ENCODE data around the gene SEMG1. TPM values are rescaled to one million over a fixed set of nuclear protein-coding genes. Genes with fewer than 3 reads are reported as not detected.
A peak's percentile ranks its signal among the peaks of the same experiment; 100 is the strongest.

The SEMG1 gene
- not detected for total RNA-seq
- not detected for polyA plus RNA-seq

- H3K27ac ChIP-seq (ENCODE audit: low read depth, low read length) = no peak within 1 kb of the TSS
- Mint-ChIP-seq H3K4me1 (no peaks in the 10 kb centered on the region), H3K4me3 (no peak within 1 kb of the TSS), H3K27me3 (peaks cover 23 to 56% of the 10 kb centered on the region in 2 donors), H3K9me3 (peaks cover 2 to 13% (median 6%) of the 10 kb centered on the region in 5 donors), H3K27ac (no peak within 1 kb of the TSS), H3K36me3 (no peaks in the 10 kb centered on the region)
- no peaks in the 10 kb centered on the region for H3K36me3 ChIP-seq (ENCODE audit: insufficient read depth, low read length)
- H3K4me1 ChIP-seq (ENCODE audit: insufficient read depth, low read length) = no peaks in the 10 kb centered on the region
- peaks cover 5% of the 10 kb centered on the region for H3K27me3 ChIP-seq (ENCODE audit: insufficient read depth, low read length, poor library complexity, severe bottlenecking)
- no peak for DNase-seq
- CTCF ChIA-PET = no interaction called here
- no peaks in the 10 kb centered on the region for H3K9me3 ChIP-seq (ENCODE audit: low read length)
- no peak within 1 kb of the TSS for H3K4me3 ChIP-seq (ENCODE audit: low read length)
- POLR2A ChIA-PET = no interaction called here
Measured at GRCh38 chr20:45206725-45207124, at the start of gene SEMG1. SEMG1 (plus strand) TSS chr20:45207033; CDS start chr20:45207054, 21 bp downstream.

- POLR2A ChIA-PET = no interaction called here
- no peaks in the 10 kb centered on the region for H3K36me3 ChIP-seq (ENCODE audit: insufficient read depth, low read length)
- H3K9me3 ChIP-seq (ENCODE audit: low read length) = no peaks in the 10 kb centered on the region
- Mint-ChIP-seq H3K4me3 (no peak overlapping the region), H3K9me3 (peaks cover 22 to 47% (median 38%) of the 10 kb centered on the region in 5 donors), H3K27me3 (peaks cover 19 to 79% of the 10 kb centered on the region in 2 donors), H3K27ac (no peak overlapping the region), H3K36me3 (peaks cover 0 to 33% (median 2%) of the 10 kb centered on the region in 3 donors), H3K4me1 (no peaks in the 10 kb centered on the region)
- DNase-seq = no peak
- H3K27ac ChIP-seq (ENCODE audit: low read depth, low read length) = no peak overlapping the region
- H3K4me3 ChIP-seq (ENCODE audit: low read length) = no peak overlapping the region
- H3K4me1 ChIP-seq (ENCODE audit: insufficient read depth, low read length) = no peaks in the 10 kb centered on the region
- H3K27me3 ChIP-seq (ENCODE audit: insufficient read depth, low read length, poor library complexity, severe bottlenecking) = no peaks in the 10 kb centered on the region
- CTCF ChIA-PET = no interaction called here
Measured at GRCh38 chr20:45157962-45158361, 48.9 kb upstream of the SEMG1 start.

DNA sequence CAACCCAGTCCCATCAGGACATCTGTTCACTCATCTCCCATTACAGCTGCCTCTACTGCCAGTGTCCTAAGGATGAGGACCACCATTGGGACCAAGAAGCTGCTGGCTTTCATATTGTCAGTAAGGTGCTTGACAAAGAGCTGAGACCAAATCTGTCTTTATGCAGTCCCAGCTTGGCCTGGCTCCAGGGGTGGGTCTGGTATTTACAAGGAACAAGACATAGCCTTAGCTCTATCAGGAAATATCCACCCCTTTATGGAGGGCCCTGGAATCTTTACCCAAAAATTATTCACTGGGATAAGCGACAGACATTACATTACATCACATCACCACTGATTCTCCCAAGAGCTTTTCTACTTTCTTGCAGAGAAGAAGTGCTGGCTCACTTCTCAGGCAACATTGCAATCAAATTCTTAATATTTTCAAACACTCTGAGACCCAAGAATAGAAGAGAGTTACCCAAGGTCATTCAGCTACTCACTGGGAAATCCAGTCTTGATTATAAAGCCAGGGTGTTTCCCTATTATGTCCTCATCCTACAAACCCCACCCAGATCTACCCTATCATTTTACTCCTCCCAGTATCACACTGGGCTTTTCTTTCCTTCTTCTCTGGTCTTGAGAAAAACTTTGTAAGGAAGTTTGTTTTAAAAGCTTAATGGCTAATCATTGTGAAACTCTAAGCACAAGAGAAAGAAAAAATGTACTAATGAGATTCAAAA, 43.6 kb upstream of the SEMG1 start:
- H3K27me3 Mint-ChIP-seq = peaks cover 47 to 83% of the 10 kb centered on the region in 2 donors
- Histone ChIP-seq H3K27me3 (ENCODE audit: insufficient read depth, low read length, poor library complexity, severe bottlenecking) (no peaks in the 10 kb centered on the region), H3K4me1 (ENCODE audit: insufficient read depth, low read length) (no peaks in the 10 kb centered on the region), H3K4me3 (ENCODE audit: low read length) (no peak overlapping the region), H3K27ac (ENCODE audit: low read depth, low read length) (no peak overlapping the region), H3K36me3 (ENCODE audit: insufficient read depth, low read length) (no peaks in the 10 kb centered on the region), H3K9me3 (ENCODE audit: low read length) (no peaks in the 10 kb centered on the region)
- CTCF ChIA-PET = no interaction called here
- no peaks in the 10 kb centered on the region for H3K4me1 Mint-ChIP-seq
- POLR2A ChIA-PET = no interaction called here
- H3K9me3 Mint-ChIP-seq = peaks cover 34 to 62% (median 46%) of the 10 kb centered on the region in 5 donors
- H3K27ac Mint-ChIP-seq = no peak overlapping the region
- H3K4me3 Mint-ChIP-seq = no peak overlapping the region
- peaks cover 0 to 35% (median 2%) of the 10 kb centered on the region in 3 donors for H3K36me3 Mint-ChIP-seq
- DNase-seq = no peak

DNA sequence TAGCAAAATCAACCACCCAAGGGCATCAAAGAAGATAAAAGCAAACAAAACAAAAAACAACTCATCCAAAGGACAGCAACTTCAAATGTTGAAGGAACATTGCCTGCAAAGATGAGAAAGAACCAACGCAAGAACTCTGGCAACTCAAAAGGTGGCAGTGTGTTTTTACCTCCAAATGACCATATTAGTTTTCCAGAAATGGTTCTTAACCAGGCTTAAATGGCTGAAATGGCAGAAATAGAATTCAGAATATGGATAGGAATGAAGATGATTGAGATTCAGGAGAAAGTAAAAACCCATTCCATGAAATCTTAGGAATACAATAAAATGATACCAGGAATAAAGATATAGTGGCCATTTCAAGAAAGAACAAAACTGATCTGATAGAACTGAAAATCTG, 41.9 kb upstream of the SEMG1 start:
- Mint-ChIP-seq H3K27me3 (peaks cover 47 to 78% of the 10 kb centered on the region in 2 donors), H3K9me3 (peaks cover 26 to 50% (median 34%) of the 10 kb centered on the region in 5 donors), H3K36me3 (peaks cover 0 to 27% (median 0%) of the 10 kb centered on the region in 3 donors), H3K27ac (no peak overlapping the region), H3K4me3 (no peak overlapping the region), H3K4me1 (no peaks in the 10 kb centered on the region)
- Histone ChIP-seq H3K4me3 (ENCODE audit: low read length) (no peak overlapping the region), H3K9me3 (ENCODE audit: low read length) (no peaks in the 10 kb centered on the region), H3K27me3 (ENCODE audit: insufficient read depth, low read length, poor library complexity, severe bottlenecking) (no peaks in the 10 kb centered on the region), H3K4me1 (ENCODE audit: insufficient read depth, low read length) (no peaks in the 10 kb centered on the region), H3K36me3 (ENCODE audit: insufficient read depth, low read length) (no peaks in the 10 kb centered on the region), H3K27ac (ENCODE audit: low read depth, low read length) (no peak overlapping the region)
- POLR2A ChIA-PET = no interaction called here
- CTCF ChIA-PET = no interaction called here
- no peak for DNase-seq

DNA sequence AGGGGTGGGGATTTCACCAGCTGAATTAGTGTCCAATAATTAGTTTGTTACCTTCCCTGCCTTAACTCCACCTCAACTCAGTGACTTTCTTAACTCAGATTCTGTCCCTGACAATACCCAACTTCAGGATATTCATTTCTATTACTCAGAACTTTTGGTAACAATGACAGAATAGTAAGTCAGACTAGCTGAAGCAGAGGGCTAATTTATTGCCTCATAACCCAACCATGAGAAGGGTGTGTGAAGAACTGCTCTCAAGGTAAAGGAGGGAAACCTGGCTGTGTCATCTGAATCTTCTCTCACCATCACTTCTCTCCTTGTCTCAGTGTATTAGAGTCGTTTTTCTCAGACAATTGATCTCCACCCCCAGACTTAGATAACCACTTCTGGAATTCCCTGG, 33.3 kb upstream of the SEMG1 start:
- Mint-ChIP-seq H3K4me1 (no peaks in the 10 kb centered on the region), H3K4me3 (no peak overlapping the region), H3K27ac (no peak overlapping the region), H3K9me3 (peaks cover 0 to 2% (median 0%) of the 10 kb centered on the region in 5 donors), H3K27me3 (peaks cover 8 to 43% of the 10 kb centered on the region in 2 donors), H3K36me3 (no peaks in the 10 kb centered on the region)
- DNase-seq = no peak
- Histone ChIP-seq H3K27ac (ENCODE audit: low read depth, low read length) (no peak overlapping the region), H3K36me3 (ENCODE audit: insufficient read depth, low read length) (no peaks in the 10 kb centered on the region), H3K4me3 (ENCODE audit: low read length) (no peak overlapping the region), H3K9me3 (ENCODE audit: low read length) (no peaks in the 10 kb centered on the region), H3K4me1 (ENCODE audit: insufficient read depth, low read length) (no peaks in the 10 kb centered on the region), H3K27me3 (ENCODE audit: insufficient read depth, low read length, poor library complexity, severe bottlenecking) (no peaks in the 10 kb centered on the region)
- POLR2A ChIA-PET = no interaction called here
- CTCF ChIA-PET = no interaction called here

DNA sequence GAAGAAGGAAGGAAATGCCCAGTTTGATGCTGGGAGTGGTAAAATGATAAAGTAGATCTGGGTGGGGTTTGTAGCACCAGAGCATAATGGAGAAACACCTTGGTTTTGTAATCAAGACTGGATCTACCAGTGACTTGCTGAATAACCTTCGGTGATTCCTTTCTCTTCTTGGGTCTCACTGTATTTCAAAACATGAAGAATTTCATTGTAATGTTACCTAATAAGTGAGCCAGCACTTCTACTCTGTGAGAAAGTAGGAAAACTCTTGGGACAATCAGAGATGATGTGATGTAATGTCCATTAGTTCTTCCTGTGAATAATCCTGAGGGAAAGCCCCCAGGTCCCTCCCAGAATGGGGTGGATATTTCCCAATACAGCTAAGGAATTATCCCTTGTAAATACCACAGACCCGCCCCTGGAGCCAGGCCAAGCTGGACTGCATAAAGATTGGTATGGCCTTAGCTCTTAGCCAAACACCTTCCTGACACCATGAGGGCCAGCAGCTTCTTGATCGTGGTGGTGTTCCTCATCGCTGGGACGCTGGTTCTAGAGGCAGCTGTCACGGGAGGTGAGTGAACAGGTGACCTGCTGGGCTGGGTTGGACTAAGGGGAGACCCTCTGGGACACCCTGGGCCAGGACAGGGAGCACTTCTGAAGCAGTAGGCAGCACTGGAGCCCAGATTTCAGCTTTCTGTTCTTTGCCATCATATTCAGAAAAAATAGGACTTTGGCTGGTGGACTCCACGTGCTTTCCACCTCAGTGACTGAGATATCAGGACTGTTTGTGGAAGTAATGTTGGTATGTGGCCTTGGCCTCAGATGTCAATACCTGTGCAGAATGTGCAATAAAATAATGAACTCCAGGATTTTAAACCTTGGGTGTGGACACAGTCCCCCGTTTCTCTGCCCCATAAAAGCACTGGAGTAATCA, 32.1 kb upstream of the SEMG1 start, which contains the start of gene PI3:
PI3 (plus strand) TSS at position 469 of the 931 bp plus-strand sequence; CDS start at position 490, 21 bp downstream.
- H3K27ac Mint-ChIP-seq = peak within 1 kb of the TSS in 1 of 8 donors; percentile 14
- DNase-seq = no peak
- POLR2A ChIA-PET = no interaction called here
- no peaks in the 10 kb centered on the region for H3K4me1 ChIP-seq (ENCODE audit: insufficient read depth, low read length)
- H3K4me3 Mint-ChIP-seq = no peak within 1 kb of the TSS
- H3K9me3 ChIP-seq (ENCODE audit: low read length) = no peaks in the 10 kb centered on the region
- no peak within 1 kb of the TSS for H3K27ac ChIP-seq (ENCODE audit: low read depth, low read length)
- no peaks in the 10 kb centered on the region for H3K36me3 Mint-ChIP-seq
- CTCF ChIA-PET = no interaction called here
- H3K27me3 Mint-ChIP-seq = peaks cover 7 to 39% of the 10 kb centered on the region in 2 donors
- H3K9me3 Mint-ChIP-seq = no peaks in the 10 kb centered on the region
- H3K36me3 ChIP-seq (ENCODE audit: insufficient read depth, low read length) = no peaks in the 10 kb centered on the region
- no peak within 1 kb of the TSS for H3K4me3 ChIP-seq (ENCODE audit: low read length)
- H3K4me1 Mint-ChIP-seq = no peaks in the 10 kb centered on the region
- H3K27me3 ChIP-seq (ENCODE audit: insufficient read depth, low read length, poor library complexity, severe bottlenecking) = no peaks in the 10 kb centered on the region

DNA sequence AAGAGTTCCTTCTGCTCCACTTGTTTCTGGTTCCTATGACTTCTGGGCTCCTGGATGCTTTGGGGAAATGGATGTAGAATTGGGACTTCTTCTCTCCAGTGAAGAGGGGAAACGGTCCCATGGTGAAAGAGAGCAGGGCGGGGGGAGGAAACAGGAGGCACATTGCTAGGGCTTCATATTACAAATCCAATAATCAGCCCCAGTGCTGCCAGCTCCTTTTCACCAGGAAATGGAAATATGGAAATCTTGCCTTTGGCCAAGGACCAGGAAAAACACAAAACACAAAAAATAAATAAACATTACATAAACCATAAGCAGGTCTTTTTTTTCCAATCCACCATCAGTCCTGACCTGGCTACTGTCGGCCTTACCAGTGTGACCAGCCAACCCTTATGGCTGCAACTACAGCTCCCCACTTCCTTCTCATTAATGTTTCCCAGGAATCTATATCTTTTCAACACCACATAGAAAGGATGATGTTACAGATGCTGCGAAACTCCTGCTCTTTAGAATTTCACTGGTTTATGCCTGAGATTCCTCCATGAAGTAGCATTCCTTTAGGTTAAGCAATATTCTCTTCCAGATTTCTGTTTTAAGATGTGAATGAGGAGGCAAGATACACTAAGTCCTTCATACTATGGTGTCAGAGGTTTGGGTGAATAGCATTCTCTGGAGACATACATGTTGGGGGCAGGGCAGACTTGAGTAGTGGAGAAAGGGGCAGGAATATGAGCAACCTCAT, 30.1 kb upstream of the SEMG1 start:
- no peaks in the 10 kb centered on the region for H3K36me3 ChIP-seq (ENCODE audit: insufficient read depth, low read length)
- no peak overlapping the region for H3K4me3 ChIP-seq (ENCODE audit: low read length)
- Mint-ChIP-seq H3K9me3 (no peaks in the 10 kb centered on the region), H3K36me3 (no peaks in the 10 kb centered on the region), H3K4me3 (no peak overlapping the region), H3K4me1 (no peaks in the 10 kb centered on the region), H3K27ac (no peak overlapping the region), H3K27me3 (peaks cover 5 to 22% of the 10 kb centered on the region in 2 donors)
- no peaks in the 10 kb centered on the region for H3K9me3 ChIP-seq (ENCODE audit: low read length)
- POLR2A ChIA-PET = no interaction called here
- no peaks in the 10 kb centered on the region for H3K27me3 ChIP-seq (ENCODE audit: insufficient read depth, low read length, poor library complexity, severe bottlenecking)
- CTCF ChIA-PET = no interaction called here
- H3K27ac ChIP-seq (ENCODE audit: low read depth, low read length) = no peak overlapping the region
- H3K4me1 ChIP-seq (ENCODE audit: insufficient read depth, low read length) = no peaks in the 10 kb centered on the region
- no peak for DNase-seq

GRCh38 chr20:45179166-45179565, 27.7 kb upstream of the SEMG1 start:
- no peaks in the 10 kb centered on the region for H3K4me1 Mint-ChIP-seq

More at GRCh38 chr20:45179166-45179565, 27.7 kb upstream of the SEMG1 start:
- Mint-ChIP-seq H3K9me3 (no peaks in the 10 kb centered on the region), H3K27ac (no peak overlapping the region), H3K4me3 (no peak overlapping the region), H3K36me3 (no peaks in the 10 kb centered on the region), H3K27me3 (peaks cover 4 to 25% of the 10 kb centered on the region in 2 donors)
- no peaks in the 10 kb centered on the region for H3K9me3 ChIP-seq (ENCODE audit: low read length)
- H3K4me3 ChIP-seq (ENCODE audit: low read length) = no peak overlapping the region
- H3K27me3 ChIP-seq (ENCODE audit: insufficient read depth, low read length, poor library complexity, severe bottlenecking) = no peaks in the 10 kb centered on the region
- H3K4me1 ChIP-seq (ENCODE audit: insufficient read depth, low read length) = no peaks in the 10 kb centered on the region
- no peak overlapping the region for H3K27ac ChIP-seq (ENCODE audit: low read depth, low read length)
- DNase-seq = no peak
- ChIA-PET CTCF (no interaction called here), POLR2A (no interaction called here)
- no peaks in the 10 kb centered on the region for H3K36me3 ChIP-seq (ENCODE audit: insufficient read depth, low read length)

Data from CD8-positive, alpha-beta memory T cell (primary cell).